Lower leg skin (tissue), 4 donors: ENCODE data around the gene MYT1. TPM values are rescaled to one million over a fixed set of nuclear protein-coding genes. Genes with fewer than 3 reads are reported as not detected.

Experiments used
- DNase-seq, 2 donors: peaks; one replicate each; pipeline ENCODE4 v3.0.0-alpha.2; 2019; ENCODE audit warnings: low spot score in 2 of 2
- H3K4me3 ChIP-seq: fragments of 200-600 bp; sonication (generic); 2 replicates; pipeline ENCODE4 v1.5.1; 2017; ENCODE audit warnings: mild to moderate bottlenecking, low read depth; ENCODE audit not compliant: poor library complexity, severe bottlenecking
- CTCF ChIP-seq, 3 donors: fragments of 450-650 bp; IDR thresholded peaks; one replicate each; pipeline ENCODE4 v1.5.1; 2016; ENCODE audit warnings: antibody characterized with exemption in 3 of 3, mild to moderate bottlenecking in 3 of 3, moderate library complexity in 2 of 3
- POLR2A ChIP-seq, 2 donors: fragments of 450-650 bp; IDR thresholded peaks; one replicate each; pipeline ENCODE4 v1.6.1; 2016 to 2017; ENCODE audit warnings: antibody characterized with exemption in 2 of 2, mild to moderate bottlenecking in 1 of 2, moderate library complexity in 1 of 2
- WGBS, 2 donors: methylation state at CpG; one replicate each; pipeline ENCODE4 v1.1.5; 2018; 5-methylcytosine and 5-hydroxymethylcytosine counted together
- intact Hi-C: fragments of 100-400 bp; cut with DNase I; formaldehyde crosslinking; loops from one replicate; pipeline ENCODE4 v1.15.0; 2023; ENCODE audit warnings: low total_unique reads
- total RNA-seq, 4 donors: library from RNA; depleted of rRNA; stranded (reverse); fragments of >200 nt; gene quantifications; one replicate each; pipeline ENCODE4 v1.1.0, GENCODE V29; 2016

Gene MYT1
- total RNA-seq, 4 donors from 2014 or later, result 0.26 TPM; not detected in 3

GRCh38 chr20:64219202-64219601 is 55.0 kb downstream of the MYT1 start:
- no peak for TF ChIP-seq CTCF (IDR thresholded peaks at IDR 0.05)
- no peak for TF ChIP-seq POLR2A (IDR thresholded peaks at IDR 0.05)
- intact Hi-C loops, result no loop called here
- no peak for DNase-seq
- H3K4me3 ChIP-seq, result no peak overlapping the region
- WGBS, 2 donors, result 43 to 47% methylated on average over 11 to 12 of the region's 12 CpGs

GRCh38 chr20:64219730-64220129 is 55.5 kb downstream of the MYT1 start:
- intact Hi-C loops, result no loop called here
- H3K4me3 ChIP-seq, result no peak overlapping the region
- no peak for TF ChIP-seq CTCF (IDR thresholded peaks at IDR 0.05)
- TF ChIP-seq POLR2A (IDR thresholded peaks at IDR 0.05), result no peak
- no peak for DNase-seq
- WGBS, 2 donors, result 72 to 74% methylated on average over 16 of the region's 16 CpGs

- TF ChIP-seq CTCF (IDR thresholded peaks at IDR 0.05), result no peak
- no peak for TF ChIP-seq POLR2A (IDR thresholded peaks at IDR 0.05)
- 77 to 84% methylated on average over 8 of the region's 8 CpGs for WGBS, 2 donors
- intact Hi-C loops, result no loop called here
- no peak for DNase-seq
- H3K4me3 ChIP-seq, result no peak overlapping the region
Observed at GRCh38 chr20:64220420-64220819, 56.2 kb downstream of the MYT1 start.

- no peak for DNase-seq
- no peak for TF ChIP-seq CTCF (IDR thresholded peaks at IDR 0.05)
- no peak for TF ChIP-seq POLR2A (IDR thresholded peaks at IDR 0.05)
- WGBS, 2 donors, result 81 to 89% methylated on average over 17 of the region's 17 CpGs
- intact Hi-C loops, result no loop called here
- no peak overlapping the region for H3K4me3 ChIP-seq
Observed at GRCh38 chr20:64220891-64221527, 56.8 kb downstream of the MYT1 start.

- DNase-seq, result no peak
- intact Hi-C loops, result no loop called here
- no peak overlapping the region for H3K4me3 ChIP-seq
- TF ChIP-seq POLR2A (IDR thresholded peaks at IDR 0.05) (no peak), CTCF (IDR thresholded peaks at IDR 0.05) (no peak)
- 38% methylated on average over 5 of the region's 5 CpGs for WGBS, 2 donors
Observed at GRCh38 chr20:64222291-64222735, 58.1 kb downstream of the MYT1 start.
